ENCODE results near the gene POLK. TPM values are rescaled to one million over a fixed set of nuclear protein-coding genes. Genes with fewer than 3 reads are reported as not detected.

Gene POLK
- total RNA-seq, 1 experiment from 2014 or later, result 9.0 TPM

GRCh38 chr5:75510417-75510835 lies 1.3 kb upstream of the POLK start:
- Histone ChIP-seq H3K4me2 (ENCODE audit: low read length) (peak overlapping the region; percentile 86), H3K4me3 (ENCODE audit: low read length) (peak overlapping the region; percentile 83), H3K9me2 (replicated peaks; ENCODE audit: low read length) (no peaks in the 10 kb centered on the region), H3K27ac (ENCODE audit: low read length) (no peak overlapping the region), H2AFZ (ENCODE audit: low read length) (peak overlapping the region; percentile 81), H4K20me1 (ENCODE audit: low read length) (no peaks in the 10 kb centered on the region), H3K9ac (ENCODE audit: low read length) (peak overlapping the region; percentile 87), H3K79me2 (ENCODE audit: low read length) (peaks cover 87% of the 10 kb centered on the region), H3K9me3 (ENCODE audit: low read length) (no peaks in the 10 kb centered on the region), H3K4me1 (ENCODE audit: insufficient read depth, low read length) (peaks cover 15% of the 10 kb centered on the region), H3K36me3 (ENCODE audit: low read depth, low read length) (no peaks in the 10 kb centered on the region), H3F3A (ENCODE audit: low read length, unreplicated experiment) (no peaks in the 10 kb centered on the region), H3K27me3 (ENCODE audit: low read length) (no peaks in the 10 kb centered on the region)
- DNase-seq, result peak; percentile 25
- intact Hi-C loops (cut with micrococcal nuclease), result loop anchor here (2.0 to 5.0 kb wide), 3 partner anchors 57 to 174 kb away; partner anchors contain the start of gene HMGCR
- ChIA-PET POLR2A (ENCODE audit: unreplicated experiment) (no interaction called here), CTCF (no interaction called here)
- TF ChIP-seq CTCF (conservative IDR thresholded peaks at IDR 0.05; ENCODE audit: low read depth, low read length) (no peak), EZH2phosphoT487 (IDR thresholded peaks at IDR 0.05; ENCODE audit: borderline replicate concordance, low read length) (no peak), EZH2 (IDR thresholded peaks at IDR 0.05; ENCODE audit: low read length, unreplicated experiment) (no peak)
- peak; percentile 19 for ATAC-seq
- BruUV-seq (replicated peaks), result TSS peak; percentile 49

GRCh38 chr5:75510836-75511434 lies 756 bp upstream of the POLK start:
- peak overlapping the region; percentile 83 for H3K4me3 ChIP-seq (ENCODE audit: low read length)
- H3K79me2 ChIP-seq (ENCODE audit: low read length), result peaks cover 85% of the 10 kb centered on the region
- peak; percentile 41 for ATAC-seq
- H3K27me3 ChIP-seq (ENCODE audit: low read length), result no peaks in the 10 kb centered on the region
- DNase-seq, result peak; percentile 5
- peak overlapping the region; percentile 10; the same call in 1 of the 2 replicates for H3K27ac ChIP-seq (ENCODE audit: low read length)
- no peaks in the 10 kb centered on the region for H3K9me3 ChIP-seq (ENCODE audit: low read length)
- CTCF ChIA-PET, result no interaction called here
- intact Hi-C loops (cut with micrococcal nuclease), result loop anchor here (2.0 to 5.0 kb wide), 3 partner anchors 56 to 174 kb away; partner anchors contain the start of gene HMGCR
- H4K20me1 ChIP-seq (ENCODE audit: low read length), result no peaks in the 10 kb centered on the region
- H2AFZ ChIP-seq (ENCODE audit: low read length), result peak overlapping the region; percentile 81
- H3K36me3 ChIP-seq (ENCODE audit: low read depth, low read length), result no peaks in the 10 kb centered on the region
- H3F3A ChIP-seq (ENCODE audit: low read length, unreplicated experiment), result no peaks in the 10 kb centered on the region
- no TSS peak for BruUV-seq (replicated peaks)
- peak overlapping the region; percentile 87 for H3K9ac ChIP-seq (ENCODE audit: low read length)
- TF ChIP-seq CTCF (conservative IDR thresholded peaks at IDR 0.05; ENCODE audit: low read depth, low read length), result no peak
- no peak for TF ChIP-seq EZH2phosphoT487 (IDR thresholded peaks at IDR 0.05; ENCODE audit: borderline replicate concordance, low read length)
- no peak for TF ChIP-seq EZH2 (IDR thresholded peaks at IDR 0.05; ENCODE audit: low read length, unreplicated experiment)
- POLR2A ChIA-PET (ENCODE audit: unreplicated experiment), result no interaction called here
- H3K4me1 ChIP-seq (ENCODE audit: insufficient read depth, low read length), result peaks cover 15% of the 10 kb centered on the region
- H3K9me2 ChIP-seq (replicated peaks; ENCODE audit: low read length), result no peaks in the 10 kb centered on the region
- peak overlapping the region; percentile 86 for H3K4me2 ChIP-seq (ENCODE audit: low read length)
